ENCODE results near the gene PRR23B. TPM values are rescaled to one million over a fixed set of nuclear protein-coding genes. Genes with fewer than 3 reads are reported as not detected.

Gene PRR23B
- total RNA-seq, 1 donor from 2014 or later: not detected

DNA sequence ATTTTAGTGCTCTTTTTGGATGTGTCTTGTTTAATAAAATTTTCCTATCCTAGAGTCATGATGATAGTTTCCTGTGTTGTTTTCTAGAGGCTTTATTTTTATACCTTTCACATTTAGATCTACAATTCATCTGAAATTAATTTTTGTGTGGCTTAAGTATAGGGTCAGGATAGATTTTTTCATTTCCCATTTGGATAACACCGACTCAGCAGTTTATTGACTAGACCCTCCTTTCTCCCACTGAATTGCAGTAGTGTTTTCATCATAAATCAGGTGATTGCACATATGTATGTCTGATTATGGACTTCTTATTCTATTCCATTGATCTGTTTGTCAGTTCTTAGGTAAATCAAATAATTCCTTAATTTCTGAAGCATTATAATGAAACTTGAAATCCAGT is 25.0 kb downstream of the PRR23B start:
- no peak overlapping the region for H2AFZ ChIP-seq (replicated peaks)
- no peaks in the 10 kb centered on the region for H3K4me1 Mint-ChIP-seq

GRCh38 chr3:138987181-138987580 is 33.5 kb downstream of the PRR23B start:
- Mint-ChIP-seq H3K27me3 (ENCODE audit: insufficient read depth, low read depth) (no peaks in the 10 kb centered on the region), H3K36me3 (no peaks in the 10 kb centered on the region), H3K9me3 (no peaks in the 10 kb centered on the region), H3K27ac (no peak overlapping the region), H3K4me1 (peaks cover 11% of the 10 kb centered on the region), H3K4me3 (no peak overlapping the region)
- Histone ChIP-seq H3K27ac (no peak overlapping the region), H4K20me1 (ENCODE audit: low read depth) (no peaks in the 10 kb centered on the region), H3K79me2 (ENCODE audit: low read depth) (no peaks in the 10 kb centered on the region), H3F3A (ENCODE audit: low read depth) (no peaks in the 10 kb centered on the region), H2AFZ (replicated peaks) (no peak overlapping the region), H3K4me1 (peaks cover 15% of the 10 kb centered on the region), H3K4me2 (no peak overlapping the region), H3K9ac (no peak overlapping the region), H3K27me3 (peaks cover 5% of the 10 kb centered on the region), H3K36me3 (no peaks in the 10 kb centered on the region), H3K9me3 (ENCODE audit: low read depth) (no peaks in the 10 kb centered on the region), H3K4me3 (no peak overlapping the region)
- no peak for TF ChIP-seq EZH2phosphoT487 (IDR thresholded peaks at IDR 0.05)
- TF ChIP-seq EZH2 (IDR thresholded peaks at IDR 0.05): no peak
- TF ChIP-seq, protein P1, sequence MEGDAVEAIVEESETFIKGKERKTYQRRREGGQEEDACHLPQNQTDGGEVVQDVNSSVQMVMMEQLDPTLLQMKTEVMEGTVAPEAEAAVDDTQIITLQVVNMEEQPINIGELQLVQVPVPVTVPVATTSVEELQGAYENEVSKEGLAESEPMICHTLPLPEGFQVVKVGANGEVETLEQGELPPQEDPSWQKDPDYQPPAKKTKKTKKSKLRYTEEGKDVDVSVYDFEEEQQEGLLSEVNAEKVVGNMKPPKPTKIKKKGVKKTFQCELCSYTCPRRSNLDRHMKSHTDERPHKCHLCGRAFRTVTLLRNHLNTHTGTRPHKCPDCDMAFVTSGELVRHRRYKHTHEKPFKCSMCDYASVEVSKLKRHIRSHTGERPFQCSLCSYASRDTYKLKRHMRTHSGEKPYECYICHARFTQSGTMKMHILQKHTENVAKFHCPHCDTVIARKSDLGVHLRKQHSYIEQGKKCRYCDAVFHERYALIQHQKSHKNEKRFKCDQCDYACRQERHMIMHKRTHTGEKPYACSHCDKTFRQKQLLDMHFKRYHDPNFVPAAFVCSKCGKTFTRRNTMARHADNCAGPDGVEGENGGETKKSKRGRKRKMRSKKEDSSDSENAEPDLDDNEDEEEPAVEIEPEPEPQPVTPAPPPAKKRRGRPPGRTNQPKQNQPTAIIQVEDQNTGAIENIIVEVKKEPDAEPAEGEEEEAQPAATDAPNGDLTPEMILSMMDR (IDR thresholded peaks at IDR 0.05): no peak
- DNase-seq (ENCODE audit: low spot score): no peak

More for the DNA sequence above, 25.0 kb downstream of the PRR23B start:
- Histone ChIP-seq H3F3A (ENCODE audit: low read depth) (no peaks in the 10 kb centered on the region), H4K20me1 (ENCODE audit: low read depth) (no peaks in the 10 kb centered on the region), H3K27ac (no peak overlapping the region), H3K79me2 (ENCODE audit: low read depth) (no peaks in the 10 kb centered on the region), H3K4me1 (no peaks in the 10 kb centered on the region), H3K9ac (no peak overlapping the region), H3K36me3 (no peaks in the 10 kb centered on the region), H3K4me2 (no peak overlapping the region), H3K27me3 (peaks cover 46% of the 10 kb centered on the region), H3K9me3 (ENCODE audit: low read depth) (no peaks in the 10 kb centered on the region), H3K4me3 (no peak overlapping the region)
- Mint-ChIP-seq H3K27ac (no peak overlapping the region), H3K27me3 (ENCODE audit: insufficient read depth, low read depth) (peaks cover 2% of the 10 kb centered on the region), H3K36me3 (no peaks in the 10 kb centered on the region), H3K4me3 (no peak overlapping the region), H3K9me3 (no peaks in the 10 kb centered on the region)
- TF ChIP-seq, protein P1 (IDR thresholded peaks at IDR 0.05): no peak
- TF ChIP-seq EZH2 (IDR thresholded peaks at IDR 0.05): no peak
- no peak for TF ChIP-seq EZH2phosphoT487 (IDR thresholded peaks at IDR 0.05)
- no peak for DNase-seq (ENCODE audit: low spot score)

DNA sequence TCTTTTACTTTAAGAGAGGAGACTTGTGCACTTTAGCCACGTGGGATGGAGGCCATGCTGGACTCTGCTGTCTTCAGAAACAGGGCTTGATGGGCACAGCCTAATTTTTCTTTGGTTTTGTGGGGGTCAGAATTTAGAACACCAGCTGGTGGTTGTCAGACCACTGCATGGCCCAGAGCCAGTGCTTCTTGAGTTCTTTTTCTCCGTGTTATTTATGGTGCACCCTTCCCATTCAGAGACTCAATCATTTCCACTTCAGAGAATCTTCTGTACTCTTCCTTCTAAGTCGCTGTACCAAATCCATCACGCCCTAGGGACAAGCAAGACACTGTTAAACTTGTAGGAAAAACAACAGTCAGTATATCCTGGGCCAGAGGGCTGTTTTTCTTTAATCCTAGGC is 34.8 kb downstream of the PRR23B start:
- Histone ChIP-seq H3K4me2 (peak overlapping the region; percentile 23), H3K9ac (no peak overlapping the region), H2AFZ (replicated peaks) (no peak overlapping the region), H3F3A (ENCODE audit: low read depth) (no peaks in the 10 kb centered on the region), H3K27me3 (peaks cover 9% of the 10 kb centered on the region), H3K36me3 (no peaks in the 10 kb centered on the region), H3K4me3 (no peak overlapping the region), H3K79me2 (ENCODE audit: low read depth) (no peaks in the 10 kb centered on the region), H4K20me1 (ENCODE audit: low read depth) (no peaks in the 10 kb centered on the region), H3K4me1 (peaks cover 15% of the 10 kb centered on the region), H3K27ac (no peak overlapping the region), H3K9me3 (ENCODE audit: low read depth) (no peaks in the 10 kb centered on the region)
- no peak overlapping the region for H3K4me3 Mint-ChIP-seq
- H3K4me1 Mint-ChIP-seq: peaks cover 11% of the 10 kb centered on the region
- peak; percentile 48 for DNase-seq (ENCODE audit: low spot score)
- H3K27ac Mint-ChIP-seq: no peak overlapping the region
- TF ChIP-seq EZH2 (IDR thresholded peaks at IDR 0.05) (no peak), EZH2phosphoT487 (IDR thresholded peaks at IDR 0.05) (no peak)
- TF ChIP-seq, protein P1 (IDR thresholded peaks at IDR 0.05): no peak
- H3K36me3 Mint-ChIP-seq: no peaks in the 10 kb centered on the region
- H3K27me3 Mint-ChIP-seq (ENCODE audit: insufficient read depth, low read depth): no peaks in the 10 kb centered on the region
- H3K9me3 Mint-ChIP-seq: no peaks in the 10 kb centered on the region

Data from neural progenitor cell (in vitro differentiated cells).